ENCODE results near the gene SLC35F4. TPM values are rescaled to one million over a fixed set of nuclear protein-coding genes. Genes with fewer than 3 reads are reported as not detected.

SLC35F4 gene
- total and polyA plus RNA-seq, 2 of the 8 experiments (the other 6 are each of a cell fraction or from before 2014, with no cell fraction given), result not detected

GRCh38 chr14:57656853-57657252, 209.0 kb downstream of the SLC35F4 start:
- no peak overlapping the region for H3K27ac ChIP-seq (ENCODE audit: low read depth, low read length)
- H3K4me2 ChIP-seq (ENCODE audit: insufficient read depth in 1 of 2, low read depth in 2 of 2, low read length in 2 of 2), result no peak overlapping the region
- H3K79me1 ChIP-seq (ENCODE audit: low read depth, low read length), result no peaks in the 10 kb centered on the region
- H2BK5ac ChIP-seq (ENCODE audit: low read depth, low read length), result no peak overlapping the region
- DNase-seq (ENCODE audit: low read depth in 1 of 2, low spot score in 2 of 2), result no peak
- H3K36me3 ChIP-seq (ENCODE audit: control insufficient read depth in 2 of 4, insufficient read depth in 4 of 4, low read length in 3 of 4), result no peaks in the 10 kb centered on the region
- H4K20me1 ChIP-seq (replicated peaks in 1 of 2; ENCODE audit: control insufficient read depth in 1 of 2, insufficient read depth in 2 of 2, low read length in 2 of 2), result peaks cover 0 to 2% of the 10 kb centered on the region in 2 experiments
- no peaks in the 10 kb centered on the region for H3K23me2 ChIP-seq (ENCODE audit: low read depth, low read length)
- H3K9ac ChIP-seq (replicated peaks in 1 of 4; ENCODE audit: extremely low read depth in 1 of 4, low read depth in 3 of 4, low read length in 3 of 4), result no peak overlapping the region
- no peak overlapping the region for H2BK12ac ChIP-seq (ENCODE audit: low read depth, low read length)
- H2AFZ ChIP-seq (ENCODE audit: low read length), result no peak overlapping the region
- H3K23ac ChIP-seq (ENCODE audit: insufficient read length), result no peak overlapping the region
- CTCF ChIA-PET (ENCODE audit: partially characterized antibody), result no interaction called here
- H2AK5ac ChIP-seq (ENCODE audit: low read depth, low read length), result no peak overlapping the region
- 81% methylated on average over 3 of the region's 3 CpGs; no CpG with 5 or more reads in 1 of the 2 experiments for WGBS, 2 experiments (ENCODE audit: extremely low coverage in 1 of 2, insufficient coverage in 1 of 2, insufficient read length in 1 of 2, insufficient replicate concordance in 2 of 2, low coverage in 1 of 2, low lambda C conversion rate in 2 of 2, missing lambda C conversion rate in 1 of 2)
- no peak overlapping the region for H3K14ac ChIP-seq (ENCODE audit: insufficient read length)
- no peak overlapping the region for H4K91ac ChIP-seq (replicated peaks; ENCODE audit: insufficient read length, low read length)
- H3K4me3 ChIP-seq (ENCODE audit: extremely low read depth in 1 of 4, insufficient read depth in 2 of 4, low read depth in 3 of 4, low read length in 4 of 4), result no peak overlapping the region
- H2BK20ac ChIP-seq (ENCODE audit: low read length), result no peak overlapping the region
- H3K4me1 ChIP-seq (replicated peaks in 1 of 4; ENCODE audit: control insufficient read depth in 3 of 4, insufficient read depth in 4 of 4, low read length in 3 of 4), result no peaks in the 10 kb centered on the region
- no peaks in the 10 kb centered on the region for H3K79me2 ChIP-seq (ENCODE audit: control insufficient read depth in 1 of 2, insufficient read depth in 2 of 2, low read length in 2 of 2)
- no peak for FAIRE-seq
- H2BK15ac ChIP-seq (ENCODE audit: low read length), result no peak overlapping the region
- H4K8ac ChIP-seq (ENCODE audit: extremely low read depth, insufficient read depth, low read length), result no peak overlapping the region
- no peak overlapping the region for H2BK120ac ChIP-seq (replicated peaks; ENCODE audit: low read depth, low read length)
- H3K4ac ChIP-seq (replicated peaks; ENCODE audit: insufficient read length, low read depth, low read length), result no peak overlapping the region
- no peak overlapping the region for H4K5ac ChIP-seq (ENCODE audit: insufficient read length, low read depth, low read length)
- no peaks in the 10 kb centered on the region for H3K9me3 ChIP-seq (ENCODE audit: insufficient read depth in 2 of 2, low read depth in 1 of 2, low read length in 1 of 2)
- POLR2A ChIA-PET (ENCODE audit: partially characterized antibody), result no interaction called here
- H3K27me3 ChIP-seq (replicated peaks in 1 of 4; ENCODE audit: control insufficient read depth in 3 of 4, extremely low read depth in 1 of 4, insufficient read depth in 3 of 4, low read length in 3 of 4), result no peaks in the 10 kb centered on the region
- H3K56ac ChIP-seq (replicated peaks; ENCODE audit: insufficient read length, low read depth, low read length), result no peak overlapping the region
- H3K18ac ChIP-seq (ENCODE audit: extremely low read depth, low read length), result no peak overlapping the region
- no peak for TF ChIP-seq POLR2AphosphoS5 (IDR thresholded peaks at IDR 0.05; ENCODE audit: low read depth, low read length)
- TF ChIP-seq SP2 (IDR thresholded peaks at IDR 0.05; ENCODE audit: low read length), result no peak
- TF ChIP-seq POLR2A (IDR thresholded peaks at IDR 0.05; ENCODE audit: control extremely low read depth in 1 of 2, low read depth in 2 of 2, low read length in 2 of 2), result no peak
- TF ChIP-seq, protein P1, sequence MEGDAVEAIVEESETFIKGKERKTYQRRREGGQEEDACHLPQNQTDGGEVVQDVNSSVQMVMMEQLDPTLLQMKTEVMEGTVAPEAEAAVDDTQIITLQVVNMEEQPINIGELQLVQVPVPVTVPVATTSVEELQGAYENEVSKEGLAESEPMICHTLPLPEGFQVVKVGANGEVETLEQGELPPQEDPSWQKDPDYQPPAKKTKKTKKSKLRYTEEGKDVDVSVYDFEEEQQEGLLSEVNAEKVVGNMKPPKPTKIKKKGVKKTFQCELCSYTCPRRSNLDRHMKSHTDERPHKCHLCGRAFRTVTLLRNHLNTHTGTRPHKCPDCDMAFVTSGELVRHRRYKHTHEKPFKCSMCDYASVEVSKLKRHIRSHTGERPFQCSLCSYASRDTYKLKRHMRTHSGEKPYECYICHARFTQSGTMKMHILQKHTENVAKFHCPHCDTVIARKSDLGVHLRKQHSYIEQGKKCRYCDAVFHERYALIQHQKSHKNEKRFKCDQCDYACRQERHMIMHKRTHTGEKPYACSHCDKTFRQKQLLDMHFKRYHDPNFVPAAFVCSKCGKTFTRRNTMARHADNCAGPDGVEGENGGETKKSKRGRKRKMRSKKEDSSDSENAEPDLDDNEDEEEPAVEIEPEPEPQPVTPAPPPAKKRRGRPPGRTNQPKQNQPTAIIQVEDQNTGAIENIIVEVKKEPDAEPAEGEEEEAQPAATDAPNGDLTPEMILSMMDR (IDR thresholded peaks at IDR 0.05; ENCODE audit: control extremely low read depth in 1 of 3, insufficient read depth in 1 of 3, low read depth in 1 of 3, low read length in 3 of 3), result no peak
- TF ChIP-seq GTF2F1 (IDR thresholded peaks at IDR 0.05; ENCODE audit: borderline replicate concordance, low read depth, low read length), result no peak
- no peak for TF ChIP-seq YY1 (IDR thresholded peaks at IDR 0.05; ENCODE audit: low read depth, low read length)
- TF ChIP-seq RNF2 (IDR thresholded peaks at IDR 0.05; ENCODE audit: borderline replicate concordance, low read depth, low read length, missing control alignments, poor library complexity, severe bottlenecking), result no peak
- no peak for TF ChIP-seq KDM4A (IDR thresholded peaks at IDR 0.05; ENCODE audit: low read depth, low read length, severe bottlenecking)
- no peak for TF ChIP-seq SIN3A (conservative IDR thresholded peaks at IDR 0.05 in 1 of 2, IDR thresholded peaks at IDR 0.05 in 1 of 2; ENCODE audit: low read depth in 1 of 2, low read length in 2 of 2)
- no peak for TF ChIP-seq EP300 (IDR thresholded peaks at IDR 0.05; ENCODE audit: borderline replicate concordance in 1 of 2, low read depth in 2 of 2, low read length in 2 of 2)
- TF ChIP-seq CHD1 (IDR thresholded peaks at IDR 0.05; ENCODE audit: low read depth, low read length), result no peak
- no peak for TF ChIP-seq KDM5A (IDR thresholded peaks at IDR 0.05; ENCODE audit: low read length)
